ENCODE measurements around the gene SLC25A1. TPM values are rescaled to one million over a fixed set of nuclear protein-coding genes. Genes with fewer than 3 reads are reported as not detected.

SLC25A1 gene
- total and polyA plus RNA-seq, 2 donors (not counting 1 experiment from before 2014, with no cell fraction given), result 41.3 to 47.7 TPM

DNA sequence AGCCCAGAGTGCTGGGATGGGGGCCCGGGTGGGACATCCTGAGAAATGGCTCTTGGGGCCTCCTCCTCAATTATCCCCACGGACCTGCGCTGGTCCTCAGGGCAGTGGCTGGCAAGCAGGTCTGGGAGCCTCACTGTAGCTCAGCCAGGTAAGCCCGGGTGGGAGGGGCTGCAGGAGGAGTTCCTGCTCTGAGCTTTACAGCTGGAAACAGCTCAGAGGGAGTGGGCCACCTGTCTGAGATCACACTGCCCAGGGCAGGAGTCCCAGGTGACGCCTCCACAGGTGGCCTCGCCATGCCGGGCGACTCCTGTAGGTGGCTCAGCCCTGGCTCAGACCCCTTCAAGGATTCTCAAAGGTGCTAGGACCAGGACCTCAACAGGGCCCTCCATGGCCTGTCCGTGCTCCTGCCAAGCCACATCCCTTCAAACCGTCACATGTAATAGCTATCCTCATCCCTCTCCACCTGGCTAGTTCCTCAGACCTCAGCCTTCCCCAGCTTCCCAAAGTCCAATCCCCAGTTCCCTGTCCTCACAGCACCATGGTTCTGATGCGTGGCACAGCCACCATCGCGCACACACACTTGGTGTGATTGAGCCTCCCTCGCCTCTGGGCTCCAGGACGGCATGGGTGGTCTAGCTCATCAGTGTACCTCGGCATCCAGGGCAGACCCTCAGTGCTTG is 51.1 kb downstream of the SLC25A1 start:
- Mint-ChIP-seq H3K9me3 (ENCODE audit: insufficient read depth) (no peaks in the 10 kb centered on the region), H3K27ac (peak overlapping the region; percentile 54), H3K4me1 (peaks cover 5% of the 10 kb centered on the region), H3K4me3 (no peak overlapping the region), H3K27me3 (no peaks in the 10 kb centered on the region)
- H2AFZ ChIP-seq (ENCODE audit: insufficient read depth, low read depth, low read length, poor library complexity, severe bottlenecking), result no peak overlapping the region
- CTCF ChIA-PET, result interaction anchor here (1.0 kb wide), 1 partner anchor 17 kb away, joined by 3 read pairs; the partner anchor contains the start of gene ESS2
- peaks cover 6 to 7% of the 10 kb centered on the region in 2 donors for H3K4me1 ChIP-seq (ENCODE audit: control insufficient read depth in 2 of 2, insufficient read depth in 2 of 2, low read length in 2 of 2)
- H3K27me3 ChIP-seq (replicated peaks in 1 of 4; ENCODE audit: control extremely low read depth in 1 of 4, control insufficient read depth in 3 of 4, insufficient read depth in 4 of 4, low read length in 3 of 4), result no peaks in the 10 kb centered on the region
- peaks cover 6% of the 10 kb centered on the region for H3K79me2 ChIP-seq (ENCODE audit: control insufficient read depth, insufficient read depth, low read length)
- H3K4me2 ChIP-seq (replicated peaks; ENCODE audit: low read depth, low read length, poor library complexity, severe bottlenecking), result no peak overlapping the region
- POLR2A ChIA-PET, result interaction anchor here (0.6 kb wide), 1 partner anchor 8 kb away, joined by 9 read pairs; no protein-coding TSS in a partner anchor
- H3K9ac ChIP-seq (ENCODE audit: low read length), result no peak overlapping the region
- ATAC-seq (ENCODE audit: low read depth), result no peak
- H3K27ac ChIP-seq (ENCODE audit: low read length in 2 of 2), result no peak overlapping the region
- no peaks in the 10 kb centered on the region for H3K9me3 ChIP-seq (ENCODE audit: control extremely low read depth in 1 of 3, control insufficient read depth in 2 of 3, insufficient read depth in 1 of 3, low read length in 2 of 3)
- TF ChIP-seq EZH2 (IDR thresholded peaks at IDR 0.05; ENCODE audit: borderline replicate concordance, insufficient read depth, low read depth, low read length, poor library complexity, severe bottlenecking), result no peak
- TF ChIP-seq, protein P1, sequence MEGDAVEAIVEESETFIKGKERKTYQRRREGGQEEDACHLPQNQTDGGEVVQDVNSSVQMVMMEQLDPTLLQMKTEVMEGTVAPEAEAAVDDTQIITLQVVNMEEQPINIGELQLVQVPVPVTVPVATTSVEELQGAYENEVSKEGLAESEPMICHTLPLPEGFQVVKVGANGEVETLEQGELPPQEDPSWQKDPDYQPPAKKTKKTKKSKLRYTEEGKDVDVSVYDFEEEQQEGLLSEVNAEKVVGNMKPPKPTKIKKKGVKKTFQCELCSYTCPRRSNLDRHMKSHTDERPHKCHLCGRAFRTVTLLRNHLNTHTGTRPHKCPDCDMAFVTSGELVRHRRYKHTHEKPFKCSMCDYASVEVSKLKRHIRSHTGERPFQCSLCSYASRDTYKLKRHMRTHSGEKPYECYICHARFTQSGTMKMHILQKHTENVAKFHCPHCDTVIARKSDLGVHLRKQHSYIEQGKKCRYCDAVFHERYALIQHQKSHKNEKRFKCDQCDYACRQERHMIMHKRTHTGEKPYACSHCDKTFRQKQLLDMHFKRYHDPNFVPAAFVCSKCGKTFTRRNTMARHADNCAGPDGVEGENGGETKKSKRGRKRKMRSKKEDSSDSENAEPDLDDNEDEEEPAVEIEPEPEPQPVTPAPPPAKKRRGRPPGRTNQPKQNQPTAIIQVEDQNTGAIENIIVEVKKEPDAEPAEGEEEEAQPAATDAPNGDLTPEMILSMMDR (IDR thresholded peaks at IDR 0.05), result no peak
- no peak overlapping the region for H3K4me3 ChIP-seq (ENCODE audit: control extremely low read depth in 1 of 5, extremely low read depth in 1 of 5, insufficient read depth in 1 of 5, low read depth in 2 of 5, low read length in 4 of 5)
- no peaks in the 10 kb centered on the region for H4K20me1 ChIP-seq (ENCODE audit: control insufficient read depth, insufficient read depth, low read length, poor library complexity, severe bottlenecking)
- WGBS (ENCODE audit: insufficient coverage), result 92% methylated on average over 15 of the region's 16 CpGs
- no peaks in the 10 kb centered on the region for H3K36me3 ChIP-seq (replicated peaks in 1 of 2; ENCODE audit: control extremely low read depth in 1 of 2, control insufficient read depth in 1 of 2, extremely low read depth in 1 of 2, insufficient read depth in 2 of 2, low read length in 1 of 2)
- DNase-seq, result no peak
- intact Hi-C loops (cut with micrococcal nuclease), result no loop called here
